HEK293 (cell line): Measurements from ENCODE around the gene TMCO1.

Experiments used
- CTCF ChIA-PET: fragments of 350-600 bp; formaldehyde crosslinking; extraction: SDS; loops from one replicate; lab custom pipeline; 2021; ENCODE audit warnings: antibody characterized with exemption; lab: Yijun Ruan, JAX
- POLR2A ChIA-PET: fragments of 300-600 bp; formaldehyde crosslinking; extraction: SDS; loops from one replicate; lab custom pipeline; 2020; ENCODE audit warnings: antibody characterized with exemption, inconsistent platforms; lab: Yijun Ruan, JAX
- H3K27ac ChIP-seq: fragments of 200-500 bp; sonication (Bioruptor generic); 2 replicates; pipeline ENCODE4 v1.5.1; 2014; ENCODE audit warnings: low read depth, low read length, control low read depth, inconsistent platforms; ENCODE audit errors: extremely low read depth
- H3K36me3 ChIP-seq, 2 experiments: fragments of 200-500 bp in 1 of 2; sonication (Bioruptor generic) in 1 of 2; 1 replicate in 1 of 2; 2 replicates in 1 of 2; pipeline ENCODE4 v1.5.1; 2014 to 2017; ENCODE audit warnings: inconsistent platforms in 2 of 2, low read length in 2 of 2; ENCODE audit not compliant: control insufficient read depth in 2 of 2, insufficient read depth in 1 of 2
- H3K4me1 ChIP-seq: fragments of 200-500 bp; sonication (Bioruptor generic); 2 replicates; pipeline ENCODE4 v1.5.1; 2014; ENCODE audit warnings: mild to moderate bottlenecking, low read length, inconsistent platforms; ENCODE audit not compliant: control insufficient read depth, insufficient read depth
- H3K4me3 ChIP-seq: 2 replicates; pipeline ENCODE4 v1.5.1; 2011; ENCODE audit warnings: low read depth, mild to moderate bottlenecking, control low read depth, low read length, moderate library complexity
- H3K9me3 ChIP-seq: fragments of 200-500 bp; sonication (Bioruptor generic); 2 replicates; pipeline ENCODE4 v1.5.1; 2014; ENCODE audit warnings: low read depth, low read length, inconsistent platforms; ENCODE audit not compliant: control insufficient read depth, insufficient read depth
- AEBP2 ChIP-seq: fragments of 450-650 bp; formaldehyde crosslinking; IDR thresholded peaks from 2 replicates; pipeline ENCODE4 v1.5.1; 2016; ENCODE audit warnings: missing biosample characterization, missing genetic modification characterization, borderline replicate concordance
- BCL11B ChIP-seq: fragments of 450-650 bp; formaldehyde crosslinking; IDR thresholded peaks from 2 replicates; pipeline ENCODE4 v1.5.1; 2016; ENCODE audit warnings: low read depth, missing biosample characterization, missing genetic modification characterization
- FEZF1 ChIP-seq: fragments of 450-650 bp; formaldehyde crosslinking; IDR thresholded peaks from 2 replicates; pipeline ENCODE4 v1.5.1; 2016; ENCODE audit warnings: missing biosample characterization, missing genetic modification characterization
- GLIS2 ChIP-seq: fragments of 450-650 bp; formaldehyde crosslinking; IDR thresholded peaks from 2 replicates; pipeline ENCODE4 v1.5.1; 2016; ENCODE audit warnings: missing biosample characterization, missing genetic modification characterization
- KLF17 ChIP-seq: fragments of 450-650 bp; formaldehyde crosslinking; IDR thresholded peaks from 2 replicates; pipeline ENCODE4 v1.5.1; 2016; ENCODE audit warnings: missing biosample characterization, missing genetic modification characterization
- MYNN ChIP-seq: fragments of 450-650 bp; formaldehyde crosslinking; IDR thresholded peaks from 2 replicates; pipeline ENCODE4 v1.5.1; 2016; ENCODE audit warnings: missing biosample characterization, missing genetic modification characterization, borderline replicate concordance
- YY2 ChIP-seq: fragments of 450-650 bp; formaldehyde crosslinking; IDR thresholded peaks from 2 replicates; pipeline ENCODE4 v1.5.1; 2016; ENCODE audit warnings: missing biosample characterization, missing genetic modification characterization
- ZBTB10 ChIP-seq: fragments of 450-650 bp; formaldehyde crosslinking; IDR thresholded peaks from 2 replicates; pipeline ENCODE4 v1.5.1; 2016; ENCODE audit warnings: missing biosample characterization, missing genetic modification characterization
- ZBTB49 ChIP-seq: fragments of 450-650 bp; formaldehyde crosslinking; IDR thresholded peaks from 2 replicates; pipeline ENCODE4 v1.5.1; 2016; ENCODE audit warnings: missing biosample characterization, missing genetic modification characterization, low read depth
- ZFP3 ChIP-seq: fragments of 450-650 bp; formaldehyde crosslinking; IDR thresholded peaks from 2 replicates; pipeline ENCODE4 v1.5.1; 2016; ENCODE audit warnings: low read depth, missing biosample characterization, missing genetic modification characterization
- ZNF121 ChIP-seq: fragments of 450-650 bp; formaldehyde crosslinking; IDR thresholded peaks from 2 replicates; pipeline ENCODE4 v1.5.1; 2016; ENCODE audit warnings: missing biosample characterization, missing genetic modification characterization
- ZNF16 ChIP-seq: fragments of 450-650 bp; formaldehyde crosslinking; IDR thresholded peaks from 2 replicates; pipeline ENCODE4 v1.5.1; 2016; ENCODE audit warnings: low read depth, missing biosample characterization, missing genetic modification characterization
- ZNF19 ChIP-seq: fragments of 450-650 bp; formaldehyde crosslinking; IDR thresholded peaks from 2 replicates; pipeline ENCODE4; 2016; ENCODE audit warnings: missing biosample characterization, missing genetic modification characterization, low read depth
- ZNF514 ChIP-seq: fragments of 450-650 bp; formaldehyde crosslinking; IDR thresholded peaks from 2 replicates; pipeline ENCODE4 v1.5.1; 2016; ENCODE audit warnings: missing biosample characterization, missing genetic modification characterization
- ZNF558 ChIP-seq: fragments of 450-650 bp; formaldehyde crosslinking; IDR thresholded peaks from 2 replicates; pipeline ENCODE4 v1.5.1; 2016; ENCODE audit warnings: missing biosample characterization, missing genetic modification characterization
- ZNF623 ChIP-seq: fragments of 450-650 bp; formaldehyde crosslinking; IDR thresholded peaks from 2 replicates; pipeline ENCODE4 v1.5.1; 2016; ENCODE audit warnings: missing biosample characterization, missing genetic modification characterization
- ZNF654 ChIP-seq: fragments of 450-650 bp; formaldehyde crosslinking; IDR thresholded peaks from 2 replicates; pipeline ENCODE4 v1.5.1; 2016; ENCODE audit warnings: low read depth, missing biosample characterization, missing genetic modification characterization
- ZNF660 ChIP-seq: fragments of 450-650 bp; IDR thresholded peaks from 2 replicates; pipeline ENCODE4 v1.5.1; 2018; ENCODE audit warnings: missing biosample characterization, mild to moderate bottlenecking, missing genetic modification characterization
- ZNF664 ChIP-seq: fragments of 450-650 bp; formaldehyde crosslinking; IDR thresholded peaks from 2 replicates; pipeline ENCODE4 v1.5.1; 2016; ENCODE audit warnings: missing biosample characterization, missing genetic modification characterization
- ZNF701 ChIP-seq: fragments of 450-650 bp; formaldehyde crosslinking; IDR thresholded peaks from 2 replicates; pipeline ENCODE4 v1.5.1; 2016; ENCODE audit warnings: missing biosample characterization, missing genetic modification characterization
- ZNF791 ChIP-seq: fragments of 450-650 bp; formaldehyde crosslinking; IDR thresholded peaks from 2 replicates; pipeline ENCODE4 v1.5.1; 2016; ENCODE audit warnings: missing biosample characterization, missing genetic modification characterization
- ZNF792 ChIP-seq: fragments of 450-650 bp; formaldehyde crosslinking; IDR thresholded peaks from 2 replicates; pipeline ENCODE4 v1.5.1; 2016; ENCODE audit warnings: missing biosample characterization, missing genetic modification characterization
- ZNF837 ChIP-seq: fragments of 450-650 bp; formaldehyde crosslinking; IDR thresholded peaks from 2 replicates; pipeline ENCODE4 v1.5.1; 2016; ENCODE audit warnings: missing biosample characterization, missing genetic modification characterization
- ZSCAN23 ChIP-seq: fragments of 450-650 bp; formaldehyde crosslinking; IDR thresholded peaks from 2 replicates; pipeline ENCODE4 v1.5.1; 2016; ENCODE audit warnings: missing biosample characterization, missing genetic modification characterization

Gene TMCO1

GRCh38 chr1:165763442-165763841, 5.2 kb downstream of the TMCO1 start (continued):
- no peak for TF ChIP-seq ZNF654 (tag by site-specific recombination)
- no peak for TF ChIP-seq ZNF791
- no peak for TF ChIP-seq ZNF660 (tag by site-specific recombination)
- TF ChIP-seq ZNF19 (tag by site-specific recombination): no peak
- no peak for TF ChIP-seq ZNF16 (tag by site-specific recombination)
- TF ChIP-seq, all 188 proteins: peak for 0

GRCh38 chr1:165762725-165763124, 5.9 kb downstream of the TMCO1 start:
- H3K36me3 ChIP-seq: peaks cover 35 to 65% of the 10 kb centered on the region in 2 experiments
- no peaks in the 10 kb centered on the region for H3K9me3 ChIP-seq
- no peak overlapping the region for H3K4me3 ChIP-seq
- H3K4me1 ChIP-seq: no peaks in the 10 kb centered on the region
- CTCF ChIA-PET: no interaction called here
- POLR2A ChIA-PET: no interaction called here
- TF ChIP-seq ZNF701 (tag by site-specific recombination) (no peak), ZNF664 (tag by site-specific recombination) (peak; percentile 97)
- no peak overlapping the region for H3K27ac ChIP-seq

- POLR2A ChIA-PET: interaction anchor here (1.4 kb wide), 1 partner anchor 10 kb away, joined by 4 read pairs; the partner anchor contains the start of gene TMCO1
- CTCF ChIA-PET: interaction anchor here (0.5 to 0.7 kb wide), 3 partner anchors 27 to 422 kb away, joined by 3 to 5 read pairs (median 4); no protein-coding TSS in a partner anchor
- Histone ChIP-seq H3K9me3 (no peaks in the 10 kb centered on the region), H3K4me3 (no peak overlapping the region), H3K27ac (no peak overlapping the region), H3K36me3 (peaks cover 32 to 40% of the 10 kb centered on the region in 2 experiments), H3K4me1 (no peaks in the 10 kb centered on the region)
- no peak for TF ChIP-seq GLIS2
- no peak for TF ChIP-seq ZBTB10 (tag by site-specific recombination)
- TF ChIP-seq ZNF558 (tag by site-specific recombination): no peak
- no peak for TF ChIP-seq ZNF837 (tag by site-specific recombination)
- TF ChIP-seq ZBTB49 (tag by site-specific recombination): no peak
- TF ChIP-seq ZNF792 (tag by site-specific recombination): no peak
- no peak for TF ChIP-seq ZFP3
- TF ChIP-seq FEZF1: no peak
- TF ChIP-seq ZNF623 (tag by site-specific recombination): no peak
- no peak for TF ChIP-seq ZSCAN23 (tag by site-specific recombination)
- TF ChIP-seq AEBP2: no peak
- TF ChIP-seq YY2 (tag by site-specific recombination): no peak
- no peak for TF ChIP-seq ZNF121
- TF ChIP-seq MYNN (tag by site-specific recombination): no peak
- TF ChIP-seq BCL11B (tag by site-specific recombination): no peak
- TF ChIP-seq ZNF791: no peak
- no peak for TF ChIP-seq ZNF514 (tag by site-specific recombination)
- no peak for TF ChIP-seq KLF17 (tag by site-specific recombination)
Measured at GRCh38 chr1:165759095-165759494, 9.6 kb downstream of the TMCO1 start.
